GM23338 (cell line): ENCODE results near the gene PRAMEF10. TPM values are rescaled to one million over a fixed set of nuclear protein-coding genes. Genes with fewer than 3 reads are reported as not detected.
"Not testable (repeated sequence)": the region's sequence is repeated elsewhere in the genome, so short reads cannot be mapped to it uniquely, and the experiment has no call there.

Source experiments
- ATAC-seq: fragments of 200-7000 bp; cut with Tn5 transposase; 3 replicates; pipeline ENCODE4 v1.9.1; 2020
- DNase-seq: peaks from one replicate; pipeline ENCODE4 v3.0.0-alpha.2; 2015; ENCODE audit warnings: low spot score
- H2AFZ ChIP-seq: fragments of 200-600 bp; sonication (generic); 2 replicates; pipeline ENCODE4 v1.8.0; 2016; ENCODE audit warnings: antibody characterized with exemption, mild to moderate bottlenecking, moderate library complexity
- H3F3A ChIP-seq: fragments of 200-600 bp; sonication (generic); replicated peaks from 2 replicates; pipeline ENCODE4 v1.8.0; 2017; ENCODE audit warnings: antibody characterized with exemption, mixed run types, low read depth
- H3K27ac ChIP-seq: fragments of 200-600 bp; sonication (generic); 2 replicates; pipeline ENCODE4 v1.6.1; 2016; ENCODE audit warnings: low read depth
- H3K27me3 ChIP-seq: fragments of 200-600 bp; sonication (generic); 2 replicates; pipeline ENCODE4 v1.8.0; 2016; ENCODE audit warnings: mild to moderate bottlenecking, mixed run types, moderate library complexity; ENCODE audit not compliant: insufficient read depth
- H3K36me3 ChIP-seq: fragments of 200-600 bp; sonication (generic); 2 replicates; pipeline ENCODE4 v1.8.0; 2016; ENCODE audit warnings: mild to moderate bottlenecking; ENCODE audit not compliant: insufficient read depth
- H3K4me1 ChIP-seq: fragments of 200-600 bp; sonication (generic); 2 replicates; pipeline ENCODE4 v1.8.0; 2016; ENCODE audit warnings: mild to moderate bottlenecking, moderate library complexity; ENCODE audit not compliant: insufficient read depth
- H3K4me2 ChIP-seq: fragments of 200-600 bp; sonication (generic); 2 replicates; pipeline ENCODE4 v1.7.1; 2017; ENCODE audit warnings: mixed run types
- H3K4me3 ChIP-seq: fragments of 200-600 bp; sonication (generic); 2 replicates; pipeline ENCODE4 v1.6.1; 2016; ENCODE audit warnings: mixed run types
- H3K79me2 ChIP-seq: fragments of 200-600 bp; sonication (generic); replicated peaks from 2 replicates; pipeline ENCODE4 v1.8.0; 2017; ENCODE audit warnings: mild to moderate bottlenecking; ENCODE audit not compliant: insufficient read depth
- H3K9me2 ChIP-seq: fragments of 200-600 bp; sonication (generic); 2 replicates; pipeline ENCODE4 v1.8.0; 2017; ENCODE audit not compliant: insufficient read depth
- H4K20me1 ChIP-seq: fragments of 200-600 bp; sonication (generic); replicated peaks from 2 replicates; pipeline ENCODE4 v1.8.0; 2017; ENCODE audit warnings: mild to moderate bottlenecking; ENCODE audit not compliant: insufficient read depth
- H3K27ac Mint-ChIP-seq: 2 replicates; pipeline ENCODE4 v1.8.0; 2020; ENCODE audit warnings: inconsistent platforms, mild to moderate bottlenecking, moderate library complexity, mixed read lengths
- H3K27me3 Mint-ChIP-seq: 3 replicates; pipeline ENCODE4 v1.8.0; 2022; ENCODE audit warnings: low read depth, mild to moderate bottlenecking, moderate library complexity, mixed read lengths, inconsistent platforms; ENCODE audit not compliant: insufficient read depth, poor library complexity
- H3K36me3 Mint-ChIP-seq: 3 replicates; pipeline ENCODE4 v1.8.0; 2021; ENCODE audit warnings: low read depth, mild to moderate bottlenecking, inconsistent platforms, moderate library complexity, mixed read lengths
- H3K4me1 Mint-ChIP-seq: 3 replicates; pipeline ENCODE4 v1.8.0; 2020; ENCODE audit warnings: mild to moderate bottlenecking, inconsistent platforms, mixed read lengths
- H3K4me3 Mint-ChIP-seq: 3 replicates; pipeline ENCODE4 v1.8.0; 2021; ENCODE audit warnings: moderate library complexity, mild to moderate bottlenecking, inconsistent platforms, mixed read lengths
- H3K9me3 Mint-ChIP-seq: 3 replicates; pipeline ENCODE4 v1.8.0; 2020; ENCODE audit warnings: moderate library complexity, mild to moderate bottlenecking, inconsistent platforms, mixed read lengths
- polyA plus RNA-seq: library from polyadenylated mRNA; unstranded; fragments of >200 nt; fragmentation: Nextera tagmentation; extraction: Ambion mirVana; gene quantifications from 2 replicates; pipeline ENCODE4 v1.2.1, GENCODE V29; 2016
- total RNA-seq: library from RNA; depleted of rRNA; stranded (reverse); fragments of >200 nt; shearing (Covaris generic); gene quantifications from 2 replicates; pipeline ENCODE4 v1.2.3, GENCODE V29; 2014

PRAMEF10 gene
- total and polyA plus RNA-seq, 2 experiments from 2014 or later = not detected

- not testable (repeated sequence) for H4K20me1 ChIP-seq, H3K9me3 Mint-ChIP-seq, H3K27ac Mint-ChIP-seq, H3K9me2 ChIP-seq, H3K27me3 Mint-ChIP-seq, H3K4me2 ChIP-seq, H3K27me3 ChIP-seq, H3K4me1 ChIP-seq, H3K4me3 Mint-ChIP-seq, H3K36me3 Mint-ChIP-seq, H3K79me2 ChIP-seq, H3K36me3 ChIP-seq, ATAC-seq, H2AFZ ChIP-seq, H3F3A ChIP-seq, DNase-seq, H3K4me1 Mint-ChIP-seq, H3K27ac ChIP-seq, H3K4me3 ChIP-seq
Measured at GRCh38 chr1:12899186-12899585, 1.1 kb upstream of the PRAMEF10 start.

DNA sequence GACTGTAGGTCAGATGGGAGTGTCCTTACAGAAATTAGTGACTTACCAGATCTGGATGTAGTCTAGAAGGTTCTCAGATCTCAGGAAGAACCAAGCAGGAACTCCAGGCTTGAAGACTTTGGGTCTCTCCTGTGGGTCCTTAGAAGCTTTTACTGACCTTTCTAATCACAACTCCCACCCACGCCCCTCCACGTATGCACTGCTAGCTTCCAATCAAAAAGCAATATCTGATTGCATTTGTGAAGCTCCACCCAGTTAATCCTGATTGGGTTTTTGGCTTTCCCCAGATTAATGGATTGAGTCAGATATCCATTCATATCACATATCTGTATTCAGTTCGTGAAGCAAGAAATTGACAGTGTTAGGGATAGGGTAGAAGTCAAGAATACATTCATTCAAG, 12.0 kb downstream of the PRAMEF10 start, which contains the start of gene PRAMEF4:
TSS of gene PRAMEF4 (minus strand) at position 101 of the 400 bp plus-strand sequence. CDS start 2,807 bp downstream, outside the sequence.
- H3K27ac ChIP-seq, H3K9me2 ChIP-seq: not testable (repeated sequence)
- H3K9me3 Mint-ChIP-seq = peaks cover 30% of the 10 kb centered on the region

GRCh38 chr1:12878453-12878852, 19.6 kb downstream of the PRAMEF10 start:
- H3K79me2 ChIP-seq, H3K4me2 ChIP-seq, H3K36me3 ChIP-seq, H4K20me1 ChIP-seq, H3K36me3 Mint-ChIP-seq, H3K4me1 ChIP-seq, DNase-seq, ATAC-seq, H3K4me3 ChIP-seq, H3K4me3 Mint-ChIP-seq, H3K4me1 Mint-ChIP-seq, H3K27ac ChIP-seq, H2AFZ ChIP-seq, H3K27ac Mint-ChIP-seq, H3K9me2 ChIP-seq, H3F3A ChIP-seq, H3K27me3 ChIP-seq, H3K27me3 Mint-ChIP-seq: not testable (repeated sequence)
- H3K9me3 Mint-ChIP-seq = peaks cover 21% of the 10 kb centered on the region

More for the DNA sequence above, 12.0 kb downstream of the PRAMEF10 start, which contains the start of gene PRAMEF4:
- not testable (repeated sequence) for H3K27me3 Mint-ChIP-seq, H3F3A ChIP-seq, H2AFZ ChIP-seq, H3K36me3 ChIP-seq, H4K20me1 ChIP-seq, ATAC-seq, H3K36me3 Mint-ChIP-seq, DNase-seq, H3K79me2 ChIP-seq, H3K27ac Mint-ChIP-seq, H3K4me1 Mint-ChIP-seq, H3K27me3 ChIP-seq, H3K4me2 ChIP-seq, H3K4me1 ChIP-seq, H3K4me3 Mint-ChIP-seq, H3K4me3 ChIP-seq

DNA sequence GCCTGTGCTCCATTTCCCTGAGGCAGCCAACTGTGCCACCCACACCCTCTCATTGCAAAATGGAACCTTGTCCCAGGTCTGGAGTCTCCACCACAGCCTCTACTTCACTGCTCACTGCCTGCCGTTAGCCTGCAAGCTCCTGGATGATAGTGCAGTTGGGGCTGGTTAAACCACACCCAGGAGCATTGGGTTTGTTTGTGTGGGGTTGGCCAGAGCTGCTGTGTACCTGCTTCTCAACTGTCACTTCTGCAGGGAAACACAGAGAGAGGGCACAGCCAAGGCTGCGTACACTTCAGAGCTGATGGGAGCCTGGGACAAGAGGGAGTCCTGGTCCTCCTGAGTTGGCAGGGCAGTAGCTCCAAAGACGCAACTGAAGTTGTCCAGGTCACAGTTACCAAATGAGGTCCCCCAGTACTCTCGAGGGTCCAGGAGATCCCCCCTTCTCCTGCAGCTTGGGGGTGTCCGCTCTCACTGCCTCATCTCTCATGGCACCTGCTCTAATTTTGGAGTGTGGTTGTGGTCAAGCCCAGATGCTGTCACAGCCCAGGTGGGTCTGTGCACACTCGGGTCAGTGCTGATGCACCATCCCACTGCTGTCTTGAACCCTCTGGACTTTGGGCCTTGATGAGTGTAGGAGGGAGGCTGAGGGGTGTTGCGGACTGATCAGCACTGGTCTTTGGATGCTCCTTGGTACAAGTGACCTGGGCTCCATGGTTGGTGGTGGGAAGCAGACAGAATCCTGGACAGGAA, 34.8 kb downstream of the PRAMEF10 start:
- H3K4me1 Mint-ChIP-seq, H3K27me3 Mint-ChIP-seq, H2AFZ ChIP-seq, H3K27ac Mint-ChIP-seq, H3K36me3 ChIP-seq, H3K27ac ChIP-seq, H3K4me3 Mint-ChIP-seq, H3K79me2 ChIP-seq, H3K9me2 ChIP-seq, DNase-seq, H3K4me2 ChIP-seq, H3K4me1 ChIP-seq, H3K4me3 ChIP-seq, H4K20me1 ChIP-seq, H3F3A ChIP-seq, H3K27me3 ChIP-seq, ATAC-seq: not testable (repeated sequence)
- Mint-ChIP-seq H3K36me3 (peaks cover 12% of the 10 kb centered on the region; the same call in 2 of the 3 replicates), H3K9me3 (peaks cover 58% of the 10 kb centered on the region)

DNA sequence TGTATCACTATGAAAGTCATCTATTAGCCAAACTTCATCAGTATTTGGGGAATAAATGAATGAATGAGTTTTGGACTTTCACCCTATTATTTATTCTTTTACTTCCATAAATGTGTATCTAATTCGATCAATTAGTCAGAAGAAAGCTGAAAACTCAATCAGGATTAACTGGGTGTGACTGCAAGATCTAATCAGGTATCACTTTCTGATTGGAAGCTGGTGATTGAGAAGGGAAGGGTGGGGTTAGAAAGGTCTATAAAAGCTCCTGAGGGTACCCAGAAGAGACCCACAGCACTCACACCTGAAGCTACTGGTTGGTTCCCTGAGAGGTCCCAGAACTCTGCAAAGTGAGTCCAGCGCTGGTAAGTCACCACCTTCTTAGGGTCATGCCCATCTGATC, 41.3 kb downstream of the PRAMEF10 start, which contains the start of gene PRAMEF2:
TSS of gene PRAMEF2 (plus strand) at position 301 of the 400 bp plus-strand sequence. CDS start 1,924 bp downstream, outside the sequence.
- H3K4me3 ChIP-seq, H3K36me3 ChIP-seq, H4K20me1 ChIP-seq, H3K79me2 ChIP-seq, H3K27me3 Mint-ChIP-seq, DNase-seq, H3K4me3 Mint-ChIP-seq, ATAC-seq, H2AFZ ChIP-seq, H3F3A ChIP-seq, H3K4me1 ChIP-seq, H3K27me3 ChIP-seq, H3K27ac Mint-ChIP-seq, H3K27ac ChIP-seq, H3K4me2 ChIP-seq, H3K4me1 Mint-ChIP-seq, H3K9me2 ChIP-seq: not testable (repeated sequence)
- H3K9me3 Mint-ChIP-seq = peaks cover 91% of the 10 kb centered on the region
- peaks cover 22% of the 10 kb centered on the region; the same call in 2 of the 3 replicates for H3K36me3 Mint-ChIP-seq
